NCI-H1694 (cell line): Measurements from ENCODE around the gene HEMGN.

Source experiments
- DNase-seq: peaks from one replicate; lab custom pipeline; 2025; lab: John Stamatoyannopoulos, UW

Gene HEMGN

DNA sequence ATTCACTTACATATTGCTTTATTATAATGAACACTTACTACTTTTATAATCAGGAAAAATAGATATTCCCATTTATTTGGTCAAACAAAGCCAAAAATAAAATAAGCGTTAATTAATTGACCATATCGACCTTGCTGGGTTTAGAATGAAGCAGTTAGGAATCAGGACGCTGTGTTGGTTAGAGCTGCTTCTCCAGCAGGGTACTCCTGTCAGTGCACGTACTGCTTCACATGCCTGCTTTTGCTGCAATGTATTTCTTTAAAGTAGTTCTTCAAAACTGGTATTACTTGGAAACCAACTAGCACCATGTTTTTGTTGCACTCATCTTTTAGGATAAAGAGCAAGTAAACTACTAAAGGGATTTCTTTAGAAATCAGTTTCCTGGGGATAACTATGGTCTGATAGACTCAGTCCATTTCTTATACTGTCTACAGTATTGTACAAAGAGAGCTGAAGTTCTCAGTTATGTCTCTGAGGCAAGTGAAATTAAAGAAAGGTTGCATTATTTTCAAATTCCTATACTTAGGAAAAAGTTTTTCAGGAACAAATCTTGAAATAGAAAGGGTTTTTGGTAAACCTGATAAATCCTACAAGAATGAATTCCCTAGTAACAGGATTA lies 8.9 kb downstream of the HEMGN start:
- no peak for DNase-seq

- no peak for DNase-seq
Observed at GRCh38 chr9:97925497-97926334, 12.3 kb downstream of the HEMGN start.

DNA sequence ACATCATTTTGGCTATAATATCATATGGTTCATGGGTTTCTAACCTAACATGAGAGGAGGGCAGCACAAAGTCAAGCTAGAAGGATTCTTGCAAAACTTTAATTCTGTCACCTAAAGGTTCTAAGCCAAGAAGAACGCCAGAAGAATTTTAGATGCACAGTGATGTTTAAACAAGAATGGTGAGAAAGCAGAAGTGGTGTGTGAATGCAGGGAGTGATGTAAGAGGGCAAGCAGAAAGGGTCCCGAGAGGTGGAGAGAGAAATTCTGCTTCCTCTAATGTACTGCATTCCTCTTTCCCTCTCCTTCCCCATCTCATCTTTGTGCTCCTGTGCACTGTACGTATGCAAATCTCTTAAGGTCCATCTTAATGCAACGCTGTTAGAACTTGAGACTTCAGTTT lies 13.6 kb downstream of the HEMGN start:
- DNase-seq: no peak

- DNase-seq: peak; percentile 81
Observed at GRCh38 chr9:97923529-97924108, 14.4 kb downstream of the HEMGN start.

DNA sequence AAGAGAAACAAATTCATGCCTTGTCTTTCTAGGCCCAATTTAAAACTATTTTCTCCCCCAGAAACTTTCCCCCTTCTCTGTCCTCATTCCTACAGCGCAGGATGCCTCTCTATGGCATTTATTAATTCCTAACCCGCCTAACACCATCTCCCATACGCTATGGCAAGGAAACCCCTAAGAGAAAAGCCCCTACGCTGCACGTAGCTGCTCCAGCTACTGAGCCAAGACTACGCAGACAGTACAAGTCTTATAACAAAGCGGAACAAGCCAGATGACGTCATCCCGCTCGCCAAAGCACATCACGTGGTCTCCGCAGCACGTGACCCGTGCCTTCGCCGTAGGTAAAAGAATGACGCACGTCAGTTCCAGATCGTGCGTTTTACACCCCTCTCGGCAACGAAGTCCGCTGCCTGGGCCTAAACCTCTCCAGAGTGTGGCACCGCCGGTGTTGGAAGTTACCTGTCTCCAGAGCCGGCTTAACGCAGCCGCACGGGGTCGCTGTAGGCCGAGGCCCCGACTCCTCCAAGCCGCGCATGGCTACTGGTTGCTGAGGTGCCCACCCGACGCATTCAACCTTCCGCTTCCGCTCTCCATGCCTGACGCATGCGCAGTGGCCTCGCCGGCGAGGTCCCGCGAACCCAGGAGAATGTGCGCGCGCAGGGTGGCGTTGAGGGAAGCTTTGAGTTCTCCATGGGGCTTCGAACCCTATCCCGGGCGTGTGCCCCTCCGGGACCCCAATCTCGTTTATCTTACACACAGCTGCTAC lies 15.8 kb downstream of the HEMGN start, which contains the start of gene TRMO:
TSS of gene TRMO (minus strand) at position 542 of the 766 bp plus-strand sequence. CDS start at position 535, 7 bp downstream.
- peak; percentile 94 for DNase-seq

- no peak for DNase-seq
Observed at GRCh38 chr9:97919217-97919813, 18.7 kb downstream of the HEMGN start.

DNA sequence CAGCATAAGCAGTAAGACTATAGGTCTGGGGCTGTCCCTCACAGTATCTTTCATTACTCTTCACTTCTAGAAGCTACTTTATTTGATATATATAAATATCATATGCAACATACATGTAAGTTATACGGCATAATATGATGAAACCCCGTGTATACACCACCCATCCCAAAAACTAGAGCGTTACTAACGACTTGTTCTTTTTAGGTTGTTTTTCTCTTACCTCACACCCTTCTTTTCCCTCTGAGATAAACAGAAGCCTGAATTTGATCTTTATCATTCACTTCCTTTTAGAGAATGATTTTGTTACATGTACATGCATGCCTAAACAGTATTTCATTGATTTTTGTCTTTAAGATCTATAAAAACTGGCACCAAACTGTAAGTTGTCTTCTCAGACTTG lies 19.4 kb downstream of the HEMGN start:
- no peak for DNase-seq

DNA sequence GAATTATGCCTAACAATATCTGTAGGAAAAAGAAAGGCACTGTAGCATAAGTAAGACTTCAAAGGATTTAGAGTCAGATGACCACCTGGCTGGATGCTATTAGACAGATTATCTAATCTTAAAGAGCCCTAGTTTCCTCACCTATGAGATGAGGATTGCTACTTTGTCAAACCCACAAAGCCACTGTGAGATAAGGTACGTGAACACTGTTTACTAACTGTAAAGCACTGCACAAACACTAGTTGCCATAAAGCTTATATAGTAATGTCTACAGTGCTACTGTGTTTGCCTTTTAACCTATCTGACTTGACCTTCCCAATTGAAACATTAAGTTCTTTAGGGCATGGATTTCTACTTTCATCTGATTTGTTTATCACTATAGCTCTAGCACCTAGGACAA lies 26.0 kb downstream of the HEMGN start:
- DNase-seq: no peak

DNA sequence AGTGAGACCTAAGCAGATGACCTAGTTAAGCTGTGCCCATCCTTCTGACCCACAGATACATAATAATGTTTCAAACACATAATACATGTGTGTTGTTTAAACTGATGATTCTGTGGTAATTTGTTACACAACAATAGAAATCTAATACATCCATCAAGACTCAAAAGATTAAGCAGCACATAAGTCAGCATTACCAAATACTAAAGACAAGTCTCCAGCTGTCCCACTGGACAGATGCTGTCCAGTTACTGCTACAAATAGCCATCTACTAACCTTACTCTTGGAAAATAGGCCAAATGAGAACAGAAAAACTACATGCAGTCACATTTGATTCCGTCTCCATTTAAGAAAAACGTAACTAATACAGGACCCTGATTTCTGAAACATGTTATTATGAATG lies 26.4 kb downstream of the HEMGN start:
- no peak for DNase-seq

- DNase-seq: no peak
Observed at GRCh38 chr9:97910357-97910756, 27.6 kb downstream of the HEMGN start.

DNA sequence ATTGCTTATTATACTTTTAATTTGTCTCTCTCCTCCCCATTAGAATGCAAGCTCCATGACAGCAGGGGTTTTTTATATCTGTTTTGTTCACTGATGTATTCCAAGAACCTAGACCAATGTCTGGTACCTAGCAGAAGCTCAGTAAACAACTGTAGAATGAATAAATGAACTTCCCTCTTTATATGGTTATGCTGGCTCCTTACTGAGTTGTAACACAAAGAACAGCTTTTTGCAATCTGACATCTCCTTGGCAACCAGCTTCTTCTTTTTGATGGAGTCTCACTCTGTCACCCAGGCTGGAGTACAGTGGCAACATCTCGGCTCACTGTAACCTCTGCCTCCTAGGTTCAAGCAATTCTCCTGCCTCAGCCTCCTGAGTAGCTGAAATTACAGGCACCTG lies 29.3 kb downstream of the HEMGN start:
- no peak for DNase-seq

- no peak for DNase-seq
Observed at GRCh38 chr9:97907632-97908031, 30.3 kb downstream of the HEMGN start.

GRCh38 chr9:97907046-97907445 lies 30.9 kb downstream of the HEMGN start:
- DNase-seq: no peak

GRCh38 chr9:97906236-97906831 lies 31.6 kb downstream of the HEMGN start:
- no peak for DNase-seq

DNA sequence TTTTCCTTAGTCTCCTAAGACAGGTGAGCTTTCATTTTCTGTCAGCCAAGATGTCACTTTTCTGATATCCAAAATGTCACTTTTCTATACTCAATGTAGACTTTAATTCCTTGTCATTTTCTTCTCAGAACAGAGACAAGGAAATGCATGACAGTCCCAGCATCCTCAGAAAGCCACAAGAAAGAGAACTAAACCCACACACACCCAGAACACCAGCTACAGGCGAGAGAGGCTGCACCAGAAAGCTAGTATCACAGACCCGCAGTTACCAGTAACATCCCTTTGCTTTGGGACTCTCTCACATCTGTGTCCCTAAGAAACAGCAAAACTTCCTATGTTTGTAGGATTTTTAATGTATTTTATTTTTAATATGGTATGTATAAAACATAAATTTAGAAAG lies 32.7 kb downstream of the HEMGN start:
- DNase-seq: no peak

DNA sequence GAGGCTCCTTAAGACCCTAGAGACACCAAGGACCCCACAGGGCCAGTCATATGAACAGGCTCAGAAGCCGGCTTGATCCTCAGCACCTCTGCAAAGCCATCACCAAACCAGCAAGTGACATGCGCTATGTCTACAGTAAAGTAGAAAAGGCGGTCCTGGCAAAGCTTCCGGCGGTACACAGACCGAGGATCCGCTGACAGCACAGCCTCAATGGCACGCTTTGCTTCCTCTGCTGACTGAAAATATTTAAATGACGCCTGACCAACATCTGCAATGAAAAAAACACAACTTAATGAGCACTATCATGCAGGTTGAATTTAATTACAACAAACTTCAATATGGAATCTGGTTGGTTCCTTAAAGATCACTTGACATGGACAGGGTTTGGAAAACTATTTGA lies 33.2 kb downstream of the HEMGN start:
- DNase-seq: no peak

DNA sequence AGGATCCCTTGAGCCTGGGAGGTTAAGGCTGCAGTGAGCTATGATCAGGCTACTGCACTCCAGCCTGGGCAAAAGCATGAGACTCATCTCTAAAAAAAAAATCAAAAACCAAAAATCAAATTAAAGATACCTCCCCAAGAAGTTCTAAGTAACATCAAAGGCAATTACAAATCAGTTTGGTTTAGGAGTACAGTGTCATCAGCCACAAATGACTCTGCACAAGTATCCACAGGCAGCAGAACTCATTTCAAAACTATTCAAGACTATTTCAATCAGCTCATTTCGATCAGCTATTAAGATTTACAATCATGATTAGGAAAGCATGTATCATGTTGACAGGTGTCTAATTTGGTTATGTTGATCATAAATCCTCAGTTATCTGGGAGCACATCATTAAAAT lies 34.8 kb downstream of the HEMGN start:
- DNase-seq: no peak

- DNase-seq: peak; percentile 19
Observed at GRCh38 chr9:97900738-97901565, 37.0 kb downstream of the HEMGN start.

DNA sequence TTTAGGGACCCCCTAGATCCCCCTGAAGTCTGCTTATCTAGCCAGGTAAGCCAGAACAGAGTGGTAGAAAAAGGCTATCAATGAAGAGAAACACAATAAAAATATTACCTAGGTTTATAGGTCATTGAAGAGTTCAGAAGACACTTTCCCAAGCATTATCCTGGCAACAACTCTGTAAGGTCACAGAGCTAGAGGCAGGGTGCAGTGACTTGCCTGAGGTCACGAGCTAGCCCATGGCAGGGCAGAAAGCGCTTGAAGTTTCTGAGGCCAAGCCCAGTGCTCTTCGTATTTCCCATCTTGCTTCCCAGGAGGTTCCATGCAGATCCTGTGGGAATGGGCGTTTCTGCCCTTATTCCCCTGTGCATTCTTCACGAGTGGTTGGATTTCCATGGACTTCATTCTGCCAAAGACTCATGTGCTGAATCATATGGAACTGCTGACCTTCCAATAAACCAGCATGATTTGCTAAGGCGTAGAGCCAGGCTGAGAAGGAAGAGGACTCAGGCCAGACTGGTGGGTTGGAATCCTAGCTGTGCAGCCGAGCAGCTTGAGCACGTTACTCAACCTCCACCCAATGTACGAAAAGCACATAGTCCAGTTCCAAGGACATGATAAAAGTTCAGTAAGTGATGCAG lies 37.8 kb downstream of the HEMGN start:
- DNase-seq: no peak

DNA sequence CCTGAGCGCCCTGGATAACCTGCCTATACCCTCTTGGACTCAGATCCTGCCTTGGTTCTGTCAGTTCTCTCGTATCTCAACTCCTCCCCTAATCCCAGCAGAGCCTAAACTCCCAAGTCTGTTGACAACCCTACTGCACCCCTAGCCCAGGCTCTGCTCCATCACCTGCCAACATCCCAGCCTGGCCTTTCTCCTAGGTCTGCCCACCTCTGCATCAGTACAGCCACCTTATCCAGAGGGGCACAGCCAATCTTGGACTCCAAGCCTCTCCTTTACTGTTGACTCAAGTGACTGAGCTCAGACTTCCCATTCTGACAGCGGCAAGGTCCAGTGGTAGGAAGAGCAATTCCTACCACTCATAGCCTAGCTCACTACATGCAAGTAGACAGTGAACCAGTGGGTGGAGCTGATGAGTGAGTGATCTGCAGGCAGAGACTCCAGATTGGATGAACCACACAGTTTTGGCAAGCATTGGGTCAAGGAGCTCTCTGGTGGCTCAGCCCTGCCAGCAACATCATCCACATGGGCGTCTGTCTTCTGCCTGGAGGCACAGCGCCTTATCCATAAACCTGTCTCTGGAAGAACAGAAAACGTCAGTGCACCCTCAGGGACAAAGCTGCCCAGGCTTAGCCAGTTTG lies 42.2 kb downstream of the HEMGN start:
- no peak for DNase-seq
